OCI-LY7 (cell line): Measurements from ENCODE around the gene KRCC1. TPM values are rescaled to one million over a fixed set of nuclear protein-coding genes. Genes with fewer than 3 reads are reported as not detected.
"Not testable (repeated sequence)": the region's sequence is repeated elsewhere in the genome, so short reads cannot be mapped to it uniquely, and the experiment has no call there.

Experiments
- BruUV-seq: library from RNA; stranded (reverse); fragments of 400-500 nt; replicated peaks from 2 replicates; lab custom pipeline; 2021; lab: Mats Ljungman, UMichigan
- CTCF ChIA-PET: fragments of 300-600 bp; sonication (Branson Sonifier 250); formaldehyde crosslinking; loops from one replicate; lab custom pipeline; 2022; ENCODE audit warnings: antibody characterized with exemption; ENCODE audit not compliant: unreplicated experiment; lab: Charles Lee
- POLR2A ChIA-PET: fragments of 300-600 bp; sonication (Branson Sonifier 250); formaldehyde crosslinking; loops from one replicate; lab custom pipeline; 2022; ENCODE audit warnings: antibody characterized with exemption; lab: Charles Lee
- DNase-seq: peaks from one replicate; pipeline ENCODE4 v3.0.0-alpha.2; 2015; ENCODE audit warnings: low spot score
- H2AFZ ChIP-seq: fragments of 200-600 bp; sonication (generic), shearing (Covaris generic); 2 replicates; pipeline ENCODE4 v1.6.1; 2014; ENCODE audit warnings: mild to moderate bottlenecking, antibody characterized with exemption, low read length, moderate library complexity
- H3K27ac ChIP-seq: fragments of 200-600 bp; sonication (generic); 2 replicates; pipeline ENCODE4 v1.5.1; 2014; ENCODE audit warnings: mixed run types, low read depth, mild to moderate bottlenecking, moderate library complexity, low read length, inconsistent platforms; ENCODE audit not compliant: poor library complexity, severe bottlenecking
- H3K36me3 ChIP-seq: fragments of 200-600 bp; sonication (generic); 2 replicates; pipeline ENCODE4 v1.6.1; 2014; ENCODE audit warnings: mild to moderate bottlenecking, antibody characterized with exemption, low read length, moderate library complexity, mixed read lengths; ENCODE audit not compliant: insufficient read depth
- H3K4me1 ChIP-seq: fragments of 200-600 bp; sonication (generic); 2 replicates; pipeline ENCODE4 v1.5.1; 2014; ENCODE audit warnings: mild to moderate bottlenecking, low read length; ENCODE audit not compliant: insufficient read depth, poor library complexity, severe bottlenecking
- H3K4me2 ChIP-seq: fragments of 200-600 bp; sonication (generic); 2 replicates; pipeline ENCODE4 v1.6.1; 2014; ENCODE audit warnings: mild to moderate bottlenecking, low read length
- H3K4me3 ChIP-seq: fragments of 200-600 bp; sonication (generic); 2 replicates; pipeline ENCODE4 v1.5.1; 2014; ENCODE audit warnings: mild to moderate bottlenecking, low read depth, low read length; ENCODE audit not compliant: poor library complexity, severe bottlenecking
- H3K79me2 ChIP-seq: fragments of 200-600 bp; sonication (generic); 2 replicates; pipeline ENCODE4 v1.6.1; 2016; ENCODE audit warnings: low read depth, mild to moderate bottlenecking, low read length, moderate library complexity, mixed read lengths; ENCODE audit not compliant: insufficient read depth
- H3K9me2 ChIP-seq: fragments of 200-600 bp; sonication (generic); 2 replicates; pipeline ENCODE4 v1.6.1; 2016; ENCODE audit warnings: mild to moderate bottlenecking, low read length, mixed read lengths; ENCODE audit not compliant: insufficient read depth
- H3K9me3 ChIP-seq: fragments of 200-600 bp; sonication (generic); 2 replicates; pipeline ENCODE4 v1.6.1; 2014; ENCODE audit warnings: mild to moderate bottlenecking, mixed run types, low read length, mixed read lengths
- H4K20me1 ChIP-seq: fragments of 200-600 bp; sonication (generic); 2 replicates; pipeline ENCODE4 v1.6.1; 2014; ENCODE audit warnings: mild to moderate bottlenecking, antibody characterized with exemption, low read length, moderate library complexity, mixed read lengths; ENCODE audit not compliant: insufficient read depth
- EZH2phosphoT487 ChIP-seq: fragments of 200-600 bp; sonication (generic); IDR thresholded peaks from 2 replicates; pipeline ENCODE4 v1.6.1; 2018; ENCODE audit warnings: low read depth, borderline replicate concordance, mild to moderate bottlenecking, mixed run types, antibody characterized with exemption, low read length, moderate library complexity, mixed read lengths
- intact Hi-C: fragments of 100-400 bp; cut with micrococcal nuclease; formaldehyde crosslinking; loops from one replicate; pipeline ENCODE4 v1.10.0; 2022; ENCODE audit not compliant: unreplicated experiment
- total RNA-seq, 2 experiments: library from RNA; depleted of rRNA in 1 of 2; stranded (reverse); fragments of >200 nt in 1 of 2; shearing (Covaris generic) in 1 of 2; gene quantifications; 2 replicates each; pipeline ENCODE4 v1.2.3, GENCODE V29; 2014 to 2022
- TF ChIP-seq, protein P1 (sequence below): fragments of 200-600 bp; sonication (generic); conservative IDR thresholded peaks from 2 replicates; pipeline ENCODE4 v1.5.1; 2014; ENCODE audit warnings: mild to moderate bottlenecking, antibody characterized with exemption, low read length, moderate library complexity, mixed read lengths

KRCC1 gene
- total RNA-seq, 2 experiments from 2014 or later = 18.7 to 31.7 TPM

DNA sequence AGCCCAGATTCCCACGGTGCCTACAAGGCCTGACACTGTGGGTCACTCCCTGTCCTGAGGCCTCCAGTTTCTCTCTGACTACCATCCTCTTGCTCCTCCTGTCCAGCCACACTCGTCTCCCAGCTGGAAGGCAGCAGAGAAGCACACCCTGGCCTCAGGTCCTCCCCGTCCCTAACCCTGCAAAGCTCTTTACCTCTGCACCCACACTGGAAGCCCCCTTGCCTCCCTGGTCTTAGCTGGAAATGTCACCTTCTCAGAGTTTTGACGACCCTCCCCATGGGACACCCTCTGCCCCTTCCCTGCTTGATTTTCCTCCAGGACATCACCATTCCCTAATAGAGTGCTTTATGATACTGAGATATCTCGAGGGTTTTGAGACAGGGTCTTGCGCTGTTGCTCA is 49.8 kb downstream of the KRCC1 start:
- DNase-seq = no peak
- H4K20me1 ChIP-seq = no peaks in the 10 kb centered on the region
- H2AFZ ChIP-seq = no peak overlapping the region
- H3K4me2 ChIP-seq = no peak overlapping the region
- H3K79me2 ChIP-seq = no peaks in the 10 kb centered on the region
- H3K4me3 ChIP-seq = no peak overlapping the region
- intact Hi-C loops = no loop called here
- H3K9me2 ChIP-seq = no peaks in the 10 kb centered on the region
- no peaks in the 10 kb centered on the region for H3K36me3 ChIP-seq
- CTCF ChIA-PET = no interaction called here
- TF ChIP-seq, protein P1, sequence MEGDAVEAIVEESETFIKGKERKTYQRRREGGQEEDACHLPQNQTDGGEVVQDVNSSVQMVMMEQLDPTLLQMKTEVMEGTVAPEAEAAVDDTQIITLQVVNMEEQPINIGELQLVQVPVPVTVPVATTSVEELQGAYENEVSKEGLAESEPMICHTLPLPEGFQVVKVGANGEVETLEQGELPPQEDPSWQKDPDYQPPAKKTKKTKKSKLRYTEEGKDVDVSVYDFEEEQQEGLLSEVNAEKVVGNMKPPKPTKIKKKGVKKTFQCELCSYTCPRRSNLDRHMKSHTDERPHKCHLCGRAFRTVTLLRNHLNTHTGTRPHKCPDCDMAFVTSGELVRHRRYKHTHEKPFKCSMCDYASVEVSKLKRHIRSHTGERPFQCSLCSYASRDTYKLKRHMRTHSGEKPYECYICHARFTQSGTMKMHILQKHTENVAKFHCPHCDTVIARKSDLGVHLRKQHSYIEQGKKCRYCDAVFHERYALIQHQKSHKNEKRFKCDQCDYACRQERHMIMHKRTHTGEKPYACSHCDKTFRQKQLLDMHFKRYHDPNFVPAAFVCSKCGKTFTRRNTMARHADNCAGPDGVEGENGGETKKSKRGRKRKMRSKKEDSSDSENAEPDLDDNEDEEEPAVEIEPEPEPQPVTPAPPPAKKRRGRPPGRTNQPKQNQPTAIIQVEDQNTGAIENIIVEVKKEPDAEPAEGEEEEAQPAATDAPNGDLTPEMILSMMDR = no peak
- no peak for TF ChIP-seq EZH2phosphoT487
- POLR2A ChIA-PET = no interaction called here
- H3K27ac ChIP-seq = no peak overlapping the region
- no peaks in the 10 kb centered on the region for H3K9me3 ChIP-seq
- BruUV-seq = no TSS peak
- H3K4me1 ChIP-seq = peaks cover 6% of the 10 kb centered on the region

DNA sequence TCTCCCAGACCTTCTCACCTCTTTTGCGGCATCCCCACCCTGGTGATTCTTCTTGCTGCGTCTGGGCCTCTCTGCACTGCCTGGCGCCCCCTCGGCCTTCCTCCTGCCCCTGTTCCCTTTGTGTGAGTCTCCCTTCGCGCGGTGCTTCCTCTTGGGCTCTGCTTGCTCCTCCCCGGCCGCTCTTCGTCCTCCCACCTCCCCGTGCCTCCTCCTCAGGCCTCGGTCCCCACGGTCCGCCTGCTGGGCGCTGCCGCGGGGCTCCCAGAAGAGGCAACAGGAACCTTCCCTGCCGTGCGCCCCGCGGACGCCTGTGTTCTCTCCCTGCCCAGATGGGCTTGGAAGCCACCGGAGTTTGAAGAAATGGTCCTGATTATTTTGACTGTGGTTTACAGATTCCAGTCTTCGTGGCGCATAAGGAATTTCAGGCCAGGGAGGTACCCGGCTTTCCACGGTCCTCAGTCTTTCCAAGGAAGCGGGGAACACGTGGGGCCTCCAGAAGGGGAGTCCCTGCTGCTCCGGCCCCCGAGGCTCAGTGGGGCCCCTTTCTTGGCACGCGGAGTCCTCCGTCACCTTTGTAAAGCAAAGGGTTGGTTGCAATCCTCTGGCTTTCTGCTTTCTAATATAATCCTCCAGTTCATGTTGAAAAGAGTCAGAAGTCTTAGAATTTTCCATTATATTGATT is 52.4 kb downstream of the KRCC1 start:
- no peaks in the 10 kb centered on the region for H3K9me3 ChIP-seq
- no peaks in the 10 kb centered on the region for H4K20me1 ChIP-seq

DNA sequence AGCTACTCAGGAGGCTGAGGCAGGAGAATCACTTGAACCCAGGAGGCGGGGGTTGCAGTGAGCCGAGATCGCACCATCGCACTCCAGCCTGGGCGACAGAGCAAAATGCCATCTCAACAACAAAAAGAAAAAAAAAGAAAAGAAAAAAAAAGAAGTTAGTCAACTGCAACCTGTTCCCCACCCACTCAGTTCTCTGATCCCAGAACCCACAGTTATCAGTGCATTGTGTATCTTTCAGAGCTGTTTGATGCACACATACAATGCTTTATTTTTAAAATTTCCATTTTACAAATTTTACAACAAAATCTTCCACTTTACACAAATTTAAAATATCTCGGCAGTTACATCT is 53.2 kb downstream of the KRCC1 start:
- CTCF ChIA-PET = no interaction called here
- H4K20me1 ChIP-seq = no peaks in the 10 kb centered on the region
- TF ChIP-seq EZH2phosphoT487 = no peak
- TF ChIP-seq, protein P1 = no peak
- no peaks in the 10 kb centered on the region for H3K36me3 ChIP-seq
- POLR2A ChIA-PET = no interaction called here
- H3K4me3 ChIP-seq = no peak overlapping the region
- DNase-seq = no peak
- no peaks in the 10 kb centered on the region for H3K9me2 ChIP-seq
- no TSS peak for BruUV-seq
- intact Hi-C loops = loop anchor here (5.0 kb wide), 1 partner anchor 160 kb away; no protein-coding TSS in a partner anchor
- H3K4me2 ChIP-seq = no peak overlapping the region
- H3K4me1 ChIP-seq = peaks cover 6% of the 10 kb centered on the region
- no peak overlapping the region for H3K27ac ChIP-seq
- H3K9me3 ChIP-seq = no peaks in the 10 kb centered on the region
- no peaks in the 10 kb centered on the region for H3K79me2 ChIP-seq
- no peak overlapping the region for H2AFZ ChIP-seq

More for the DNA sequence above, 52.4 kb downstream of the KRCC1 start:
- H3K36me3 ChIP-seq = no peaks in the 10 kb centered on the region
- intact Hi-C loops = loop anchor here (5.0 kb wide), 1 partner anchor 159 kb away; no protein-coding TSS in a partner anchor
- H3K4me2 ChIP-seq = no peak overlapping the region
- no peaks in the 10 kb centered on the region for H3K79me2 ChIP-seq
- no peak overlapping the region for H3K27ac ChIP-seq
- H3K9me2 ChIP-seq = no peaks in the 10 kb centered on the region
- CTCF ChIA-PET = no interaction called here
- TF ChIP-seq, protein P1 = no peak
- TF ChIP-seq EZH2phosphoT487 = no peak
- no peak overlapping the region; the same call in 1 of the 2 replicates for H2AFZ ChIP-seq
- H3K4me1 ChIP-seq = peaks cover 6% of the 10 kb centered on the region
- no peak for DNase-seq
- POLR2A ChIA-PET = no interaction called here
- no peak overlapping the region for H3K4me3 ChIP-seq
- BruUV-seq = no TSS peak

DNA sequence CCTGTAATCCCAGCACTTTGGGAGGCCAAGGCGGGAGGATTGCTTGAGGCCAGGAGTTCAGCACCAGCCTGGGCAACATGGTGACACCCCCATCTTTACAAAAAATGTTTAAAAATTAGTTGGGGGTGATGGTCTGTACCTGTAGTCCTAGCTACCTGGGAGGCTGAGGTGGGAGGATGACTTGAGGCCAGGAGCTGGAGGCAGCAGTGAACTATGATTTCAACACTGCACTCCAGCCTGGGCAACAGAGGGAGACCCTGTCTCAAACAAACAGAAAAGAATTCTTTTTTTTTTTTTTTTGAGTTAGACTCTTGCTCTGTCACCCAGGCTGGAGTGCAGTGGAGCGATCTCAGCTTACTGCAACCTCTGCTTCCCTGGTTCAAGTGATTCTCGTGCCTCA is 55.1 kb downstream of the KRCC1 start:
- H3K36me3 ChIP-seq, H4K20me1 ChIP-seq, H3K27ac ChIP-seq, H3K9me3 ChIP-seq, H2AFZ ChIP-seq, CTCF ChIA-PET, BruUV-seq, H3K79me2 ChIP-seq, H3K9me2 ChIP-seq, H3K4me2 ChIP-seq, DNase-seq, H3K4me3 ChIP-seq, H3K4me1 ChIP-seq: not testable (repeated sequence)
- intact Hi-C loops = loop anchor here (5.0 kb wide), 1 partner anchor 162 kb away; no protein-coding TSS in a partner anchor
- POLR2A ChIA-PET = interaction anchor here (0.9 kb wide), 1 partner anchor 9 kb away, joined by 4 read pairs; no protein-coding TSS in a partner anchor
